Ovary (tissue), 9 donors: Measurements from ENCODE around the gene TTC16. TPM values are rescaled to one million over a fixed set of nuclear protein-coding genes. Genes with fewer than 3 reads are reported as not detected.

Experiments used
- DNase-seq, 5 donors: peaks; one replicate each; pipeline ENCODE4 v3.0.0-alpha.2; 2019 to 2020
- H3K27ac ChIP-seq, 2 donors: fragments of 200-600 bp; one replicate each; pipeline versions ENCODE4 v1.5.1 to v1.8.0; 2019 to 2022
- H3K27me3 ChIP-seq: fragments of 200-600 bp; one replicate; pipeline ENCODE4 v1.8.0; 2022
- H3K36me3 ChIP-seq: fragments of 200-600 bp; sonication (generic); one replicate; pipeline ENCODE4 v1.5.1; 2019
- H3K4me1 ChIP-seq: one replicate; pipeline ENCODE4 v1.8.1; 2013; ENCODE audit warnings: mild to moderate bottlenecking, moderate library complexity; ENCODE audit not compliant: insufficient read depth
- H3K4me3 ChIP-seq: fragments of 200-600 bp; sonication (generic); one replicate; pipeline ENCODE4 v1.5.1; 2017
- H3K9me3 ChIP-seq, 2 donors: fragments of 200-600 bp in 1 of 2; sonication (generic) in 1 of 2; one replicate each; pipeline versions ENCODE4 v1.5.1 to v1.8.1; 2013 to 2019; ENCODE audit warnings: mild to moderate bottlenecking in 1 of 2, moderate library complexity in 1 of 2
- CTCF ChIP-seq, 3 donors: fragments of 450-650 bp in 2 of 3; fragments of 200-600 bp in 1 of 3; IDR thresholded peaks; one replicate each; pipeline versions ENCODE4 v1.5.1 to v1.8.0; 2016 to 2022; ENCODE audit warnings: antibody characterized with exemption in 3 of 3, mild to moderate bottlenecking in 1 of 3
- EP300 ChIP-seq: sonication (generic); formaldehyde crosslinking; IDR thresholded peaks from one replicate; pipeline ENCODE4 v1.6.1; 2017; ENCODE audit warnings: antibody characterized with exemption
- POLR2A ChIP-seq: fragments of 450-650 bp; IDR thresholded peaks from one replicate; pipeline ENCODE4 v1.6.1; 2017; ENCODE audit warnings: antibody characterized with exemption, mild to moderate bottlenecking, moderate library complexity
- WGBS, 3 donors: extraction: QIAGEN DNeasy Blood & Tissue Kit in 1 of 3; methylation state at CpG; one replicate each; pipeline versions ENCODE4 v1.1.5 to v1.1.7; 2013 to 2017; 5-methylcytosine and 5-hydroxymethylcytosine counted together
- intact Hi-C, 4 donors: fragments of 100-400 bp; cut with DNase I; formaldehyde crosslinking; loops; one replicate each; pipeline versions ENCODE4 v1.11.0 to v1.15.1; 2022 to 2023
- polyA plus RNA-seq, 2 donors: library from polyadenylated mRNA; stranded (reverse); fragments of 200-250 nt in 1 of 2; fragments of 350-450 nt in 1 of 2; fragmentation: Illumina TruSeq in 1 of 2; extraction: RNeasy Lipid Tissue Mini Kit (QIAGEN cat#74804) in 1 of 2; gene quantifications; one replicate each; pipeline ENCODE4 v1.2.3, GENCODE V29; 2013 to 2014
- total RNA-seq, 7 donors: library from RNA; depleted of rRNA in 2 of 7; stranded (reverse); fragments of >200 nt in 2 of 7; fragmentation: NEBNext Ultra II Directional in 3 of 7; extraction: Animal tissue kit (Norgen Biotek cat#: 25700) in 3 of 7; gene quantifications; one replicate each; pipeline versions ENCODE4 v1.1.0 to v1.2.4, GENCODE V29; 2016 to 2023
- donor health status: DM: no; HTN: no; CAD: no; lungs with moderate emphysema.
- donor health status: DM: no; HTN: no; CAD: no.
- donor health status: Bipolar disorder and iron deficiency.
- donor health status: DM: yes; HTN: yes; CAD: no.
- donor health status: DM: no; HTN: no; CAD: no.
- donor health status: DM: yes; HTN: yes; CAD: no.

The TTC16 gene
- total and polyA plus RNA-seq, 9 donors, result under 0.01 to 5.9 (median 0.21) TPM; not detected in 3

- intact Hi-C loops, result loop anchor here (1.0 to 5.0 kb wide), 10 partner anchors 47 to 187 kb away; no protein-coding TSS in a partner anchor
- H3K27me3 ChIP-seq, result no peaks in the 10 kb centered on the region
- H3K4me1 ChIP-seq, result peaks cover 6% of the 10 kb centered on the region
- H3K4me3 ChIP-seq, result peak within 1 kb of the TSS; percentile 88
- H3K27ac ChIP-seq, result peak within 1 kb of the TSS; percentile 80 to 88
- H3K36me3 ChIP-seq, result no peaks in the 10 kb centered on the region
- H3K9me3 ChIP-seq, result no peaks in the 10 kb centered on the region
- TF ChIP-seq CTCF (IDR thresholded peaks at IDR 0.05) (peak; percentile 92 to 100 (median 100)), POLR2A (peak; percentile 93), EP300 (no peak)
- WGBS, 3 donors, result 0 to 1% (median 0%) methylated on average over 48 to 76 of the region's 76 CpGs
- peak; percentile 95 to 98 (median 98) for DNase-seq
Measured at GRCh38 chr9:127734747-127735529, 19.1 kb downstream of the TTC16 start, which contains the start of gene TOR2A. Gene TOR2A (minus strand): TSS chr9:127735294. CDS start chr9:127735270, 24 bp downstream.

GRCh38 chr9:127735530-127736185, 19.8 kb downstream of the TTC16 start:
- intact Hi-C loops, result loop anchor here (1.0 to 5.0 kb wide), 8 partner anchors 47 to 187 kb away; no protein-coding TSS in a partner anchor
- Histone ChIP-seq H3K27ac (no peak overlapping the region), H3K4me3 (no peak overlapping the region)

GRCh38 chr9:127738666-127739065, 22.8 kb downstream of the TTC16 start:
- WGBS, 3 donors, result 85 to 89% (median 87%) methylated on average over 13 of the region's 13 CpGs
- no peaks in the 10 kb centered on the region for H3K36me3 ChIP-seq
- TF ChIP-seq CTCF (IDR thresholded peaks at IDR 0.05) (no peak), EP300 (no peak), POLR2A (no peak)
- no peaks in the 10 kb centered on the region for H3K27me3 ChIP-seq
- no peak overlapping the region for H3K4me3 ChIP-seq
- no peaks in the 10 kb centered on the region for H3K9me3 ChIP-seq
- peaks cover 5% of the 10 kb centered on the region for H3K4me1 ChIP-seq
- no peak for DNase-seq
- no peak overlapping the region for H3K27ac ChIP-seq
- intact Hi-C loops, result loop anchor here in 3 of 4 donors (5.0 kb wide), 4 partner anchors 44 to 184 kb away; no protein-coding TSS in a partner anchor

More at GRCh38 chr9:127735530-127736185, 19.8 kb downstream of the TTC16 start:
- 29 to 36% (median 35%) methylated on average over 15 of the region's 15 CpGs for WGBS, 3 donors
- Histone ChIP-seq H3K36me3 (no peaks in the 10 kb centered on the region), H3K4me1 (peaks cover 6% of the 10 kb centered on the region), H3K9me3 (no peaks in the 10 kb centered on the region), H3K27me3 (no peaks in the 10 kb centered on the region)
- DNase-seq, result no peak
- no peak for TF ChIP-seq POLR2A
- no peak for TF ChIP-seq CTCF (IDR thresholded peaks at IDR 0.05)
- TF ChIP-seq EP300, result no peak

GRCh38 chr9:127739614-127740330, 23.9 kb downstream of the TTC16 start:
- H3K9me3 ChIP-seq, result no peaks in the 10 kb centered on the region
- WGBS, 3 donors, result 79 to 85% (median 83%) methylated on average over 16 to 19 of the region's 19 CpGs
- H3K27ac ChIP-seq, result no peak overlapping the region
- DNase-seq, result no peak
- no peaks in the 10 kb centered on the region for H3K27me3 ChIP-seq
- H3K36me3 ChIP-seq, result no peaks in the 10 kb centered on the region
- peaks cover 2% of the 10 kb centered on the region for H3K4me1 ChIP-seq
- H3K4me3 ChIP-seq, result no peak overlapping the region
- intact Hi-C loops, result loop anchor here in 3 of 4 donors (5.0 to 10.0 kb wide), 5 partner anchors 43 to 235 kb away; no protein-coding TSS in a partner anchor
- TF ChIP-seq EP300, result no peak
- no peak for TF ChIP-seq CTCF (IDR thresholded peaks at IDR 0.05)
- no peak for TF ChIP-seq POLR2A
